ENCODE results near the gene TIMM44. TPM values are rescaled to one million over a fixed set of nuclear protein-coding genes. Genes with fewer than 3 reads are reported as not detected.

The TIMM44 gene
- total RNA-seq, 2 experiments from 2014 or later, result 86.0 to 116 TPM

- POLR2A ChIA-PET, result no interaction called here
- no peaks in the 10 kb centered on the region for H3K4me1 ChIP-seq (ENCODE audit: insufficient read depth, low read length, poor library complexity, severe bottlenecking)
- H3K27ac ChIP-seq (ENCODE audit: low read depth, low read length, poor library complexity, severe bottlenecking), result no peak overlapping the region
- no peaks in the 10 kb centered on the region for H3K9me3 ChIP-seq (ENCODE audit: low read length)
- no peaks in the 10 kb centered on the region for H3K9me2 ChIP-seq (ENCODE audit: insufficient read depth, low read length)
- H3K36me3 ChIP-seq (ENCODE audit: insufficient read depth, low read length), result no peaks in the 10 kb centered on the region
- CTCF ChIA-PET (ENCODE audit: unreplicated experiment), result no interaction called here
- H3K4me2 ChIP-seq (ENCODE audit: low read length), result no peak overlapping the region
- no peak overlapping the region for H2AFZ ChIP-seq (ENCODE audit: low read length)
- BruUV-seq (replicated peaks), result no TSS peak
- intact Hi-C loops (cut with micrococcal nuclease; ENCODE audit: unreplicated experiment), result no loop called here
- DNase-seq (ENCODE audit: low spot score), result no peak
- no peak overlapping the region for H3K4me3 ChIP-seq (ENCODE audit: low read depth, low read length, poor library complexity, severe bottlenecking)
- no peaks in the 10 kb centered on the region for H4K20me1 ChIP-seq (ENCODE audit: insufficient read depth, low read length)
- no peaks in the 10 kb centered on the region for H3K79me2 ChIP-seq (ENCODE audit: insufficient read depth, low read depth, low read length)
- TF ChIP-seq EZH2phosphoT487 (IDR thresholded peaks at IDR 0.05; ENCODE audit: borderline replicate concordance, low read depth, low read length) (no peak), CTCF (conservative IDR thresholded peaks at IDR 0.05; ENCODE audit: low read length) (no peak)
These were observed 61.6 kb downstream of the TIMM44 start for GRCh38 chr19:7881910-7882309.

GRCh38 chr19:7879836-7880235, 63.6 kb downstream of the TIMM44 start:
- CTCF ChIA-PET (ENCODE audit: unreplicated experiment), result no interaction called here
- no peaks in the 10 kb centered on the region for H3K4me1 ChIP-seq (ENCODE audit: insufficient read depth, low read length, poor library complexity, severe bottlenecking)
- no peak for DNase-seq (ENCODE audit: low spot score)
- POLR2A ChIA-PET, result no interaction called here
- TF ChIP-seq EZH2phosphoT487 (IDR thresholded peaks at IDR 0.05; ENCODE audit: borderline replicate concordance, low read depth, low read length) (no peak), CTCF (conservative IDR thresholded peaks at IDR 0.05; ENCODE audit: low read length) (no peak)
- no peak overlapping the region for H3K4me3 ChIP-seq (ENCODE audit: low read depth, low read length, poor library complexity, severe bottlenecking)
- intact Hi-C loops (cut with micrococcal nuclease; ENCODE audit: unreplicated experiment), result no loop called here
- no peaks in the 10 kb centered on the region for H3K9me2 ChIP-seq (ENCODE audit: insufficient read depth, low read length)
- no peak overlapping the region for H3K27ac ChIP-seq (ENCODE audit: low read depth, low read length, poor library complexity, severe bottlenecking)
- no peaks in the 10 kb centered on the region for H3K36me3 ChIP-seq (ENCODE audit: insufficient read depth, low read length)
- no peak overlapping the region for H2AFZ ChIP-seq (ENCODE audit: low read length)
- BruUV-seq (replicated peaks), result no TSS peak
- no peaks in the 10 kb centered on the region for H4K20me1 ChIP-seq (ENCODE audit: insufficient read depth, low read length)
- no peaks in the 10 kb centered on the region for H3K79me2 ChIP-seq (ENCODE audit: insufficient read depth, low read depth, low read length)
- H3K9me3 ChIP-seq (ENCODE audit: low read length), result no peaks in the 10 kb centered on the region
- H3K4me2 ChIP-seq (ENCODE audit: low read length), result no peak overlapping the region

GRCh38 chr19:7879111-7879807, 64.2 kb downstream of the TIMM44 start:
- ChIA-PET CTCF (ENCODE audit: unreplicated experiment) (no interaction called here), POLR2A (no interaction called here)
- Histone ChIP-seq H2AFZ (ENCODE audit: low read length) (no peak overlapping the region), H4K20me1 (ENCODE audit: insufficient read depth, low read length) (no peaks in the 10 kb centered on the region), H3K9me2 (ENCODE audit: insufficient read depth, low read length) (no peaks in the 10 kb centered on the region), H3K4me1 (ENCODE audit: insufficient read depth, low read length, poor library complexity, severe bottlenecking) (no peaks in the 10 kb centered on the region), H3K4me2 (ENCODE audit: low read length) (no peak overlapping the region), H3K79me2 (ENCODE audit: insufficient read depth, low read depth, low read length) (no peaks in the 10 kb centered on the region), H3K27ac (ENCODE audit: low read depth, low read length, poor library complexity, severe bottlenecking) (no peak overlapping the region), H3K36me3 (ENCODE audit: insufficient read depth, low read length) (no peaks in the 10 kb centered on the region), H3K4me3 (ENCODE audit: low read depth, low read length, poor library complexity, severe bottlenecking) (no peak overlapping the region), H3K9me3 (ENCODE audit: low read length) (no peaks in the 10 kb centered on the region)
- BruUV-seq (replicated peaks), result no TSS peak
- TF ChIP-seq EZH2phosphoT487 (IDR thresholded peaks at IDR 0.05; ENCODE audit: borderline replicate concordance, low read depth, low read length) (no peak), CTCF (conservative IDR thresholded peaks at IDR 0.05; ENCODE audit: low read length) (no peak)
- DNase-seq (ENCODE audit: low spot score), result no peak
- intact Hi-C loops (cut with micrococcal nuclease; ENCODE audit: unreplicated experiment), result no loop called here

All from OCI-LY7 (cell line).